ENCODE results near the gene GLDC.

GLDC gene

GRCh38 chr9:6576987-6577386, 68.5 kb downstream of the GLDC start:
- H3K27me3 ChIP-seq (replicated peaks): no peaks in the 10 kb centered on the region
- H3K4me3 ChIP-seq (ENCODE audit: low read depth, low read length): no peak overlapping the region
- DNase-seq: no peak
- no peaks in the 10 kb centered on the region for H3K36me3 ChIP-seq (replicated peaks)
- TF ChIP-seq, protein P1, sequence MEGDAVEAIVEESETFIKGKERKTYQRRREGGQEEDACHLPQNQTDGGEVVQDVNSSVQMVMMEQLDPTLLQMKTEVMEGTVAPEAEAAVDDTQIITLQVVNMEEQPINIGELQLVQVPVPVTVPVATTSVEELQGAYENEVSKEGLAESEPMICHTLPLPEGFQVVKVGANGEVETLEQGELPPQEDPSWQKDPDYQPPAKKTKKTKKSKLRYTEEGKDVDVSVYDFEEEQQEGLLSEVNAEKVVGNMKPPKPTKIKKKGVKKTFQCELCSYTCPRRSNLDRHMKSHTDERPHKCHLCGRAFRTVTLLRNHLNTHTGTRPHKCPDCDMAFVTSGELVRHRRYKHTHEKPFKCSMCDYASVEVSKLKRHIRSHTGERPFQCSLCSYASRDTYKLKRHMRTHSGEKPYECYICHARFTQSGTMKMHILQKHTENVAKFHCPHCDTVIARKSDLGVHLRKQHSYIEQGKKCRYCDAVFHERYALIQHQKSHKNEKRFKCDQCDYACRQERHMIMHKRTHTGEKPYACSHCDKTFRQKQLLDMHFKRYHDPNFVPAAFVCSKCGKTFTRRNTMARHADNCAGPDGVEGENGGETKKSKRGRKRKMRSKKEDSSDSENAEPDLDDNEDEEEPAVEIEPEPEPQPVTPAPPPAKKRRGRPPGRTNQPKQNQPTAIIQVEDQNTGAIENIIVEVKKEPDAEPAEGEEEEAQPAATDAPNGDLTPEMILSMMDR (IDR thresholded peaks at IDR 0.05; ENCODE audit: low read depth, low read length, missing control alignments): no peak
- H3K27ac ChIP-seq: no peak overlapping the region
- in situ Hi-C loops (cut with HindIII; ENCODE audit: low pct_ligation_motif_present, low sequenced_read_pairs): no loop called here

DNA sequence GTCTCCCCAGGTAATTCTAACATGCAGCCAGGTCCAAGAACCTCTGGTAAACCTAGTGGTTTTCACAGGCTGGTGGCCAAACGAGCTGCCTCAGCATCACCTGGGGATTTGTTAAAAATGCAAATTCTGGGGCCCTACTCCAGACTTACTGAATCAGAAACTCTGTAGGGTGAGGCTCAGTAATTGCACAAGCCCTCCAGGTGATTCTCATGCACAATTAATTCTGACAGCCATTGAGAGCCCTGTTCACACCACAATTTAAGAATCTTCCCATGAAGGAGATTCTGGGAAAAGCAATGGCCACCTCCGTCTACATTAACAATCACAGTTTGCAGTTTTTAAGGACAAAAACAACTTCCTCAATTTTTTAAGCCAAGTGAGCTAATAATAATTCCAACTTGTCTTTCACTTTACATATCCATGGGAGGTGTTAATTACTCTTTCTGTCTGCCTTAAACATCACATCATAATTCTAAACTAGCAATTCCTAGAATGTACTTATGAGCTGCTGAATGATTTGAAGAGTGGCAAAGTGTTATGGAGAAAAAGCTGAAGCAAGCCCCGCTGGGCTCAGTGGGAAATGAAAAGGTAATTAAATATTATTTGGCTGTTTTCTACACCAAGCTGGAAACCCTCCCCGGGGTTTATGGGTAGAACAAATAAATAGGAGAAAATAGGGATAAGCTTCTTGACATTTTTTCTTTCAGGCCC, 70.0 kb downstream of the GLDC start:
- Histone ChIP-seq H3K36me3 (replicated peaks) (no peaks in the 10 kb centered on the region), H3K4me3 (ENCODE audit: low read depth, low read length) (no peak overlapping the region), H3K27me3 (replicated peaks) (no peaks in the 10 kb centered on the region), H3K27ac (no peak overlapping the region)
- TF ChIP-seq, protein P1 (IDR thresholded peaks at IDR 0.05; ENCODE audit: low read depth, low read length, missing control alignments): no peak
- no peak for DNase-seq
- in situ Hi-C loops (cut with HindIII; ENCODE audit: low pct_ligation_motif_present, low sequenced_read_pairs): no loop called here

DNA sequence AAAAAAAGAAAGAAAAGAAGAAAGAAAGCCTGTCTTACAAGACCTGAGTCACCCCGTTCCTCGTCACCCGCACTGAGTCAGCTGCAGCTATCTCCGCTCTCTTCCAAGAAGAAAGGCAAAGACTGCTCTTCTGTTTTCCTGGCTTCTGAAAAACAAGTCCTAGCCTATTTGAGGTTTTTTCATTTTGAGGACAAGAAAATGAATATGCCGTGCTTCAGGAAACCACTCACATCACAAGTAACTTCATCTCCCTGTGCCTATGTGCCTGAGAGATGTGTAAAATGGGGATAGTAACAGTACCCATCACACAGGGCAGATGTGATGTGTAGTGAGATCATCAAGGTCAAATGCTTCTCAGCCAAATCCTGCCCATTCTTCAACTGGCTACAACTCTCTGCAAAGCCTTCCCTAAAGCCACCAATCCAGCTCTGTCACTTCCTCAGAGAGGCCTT, 78.4 kb downstream of the GLDC start:
- Histone ChIP-seq H3K4me3 (ENCODE audit: low read depth, low read length) (no peak overlapping the region), H3K27me3 (replicated peaks) (no peaks in the 10 kb centered on the region), H3K27ac (peak overlapping the region; percentile 97), H3K36me3 (replicated peaks) (no peaks in the 10 kb centered on the region)
- TF ChIP-seq, protein P1 (IDR thresholded peaks at IDR 0.05; ENCODE audit: low read depth, low read length, missing control alignments): no peak
- DNase-seq: peak; percentile 94
- in situ Hi-C loops (cut with HindIII; ENCODE audit: low pct_ligation_motif_present, low sequenced_read_pairs): no loop called here

- peak overlapping the region; percentile 35 for H3K4me3 ChIP-seq (ENCODE audit: low read depth, low read length)
- H3K36me3 ChIP-seq (replicated peaks): no peaks in the 10 kb centered on the region
- H3K27ac ChIP-seq: peak overlapping the region; percentile 97
- TF ChIP-seq, protein P1 (IDR thresholded peaks at IDR 0.05; ENCODE audit: low read depth, low read length, missing control alignments): no peak
- DNase-seq: peak; percentile 97
- in situ Hi-C loops (cut with HindIII; ENCODE audit: low pct_ligation_motif_present, low sequenced_read_pairs): no loop called here
- H3K27me3 ChIP-seq (replicated peaks): no peaks in the 10 kb centered on the region
Observed at GRCh38 chr9:6566409-6567139, 79.0 kb downstream of the GLDC start.

DNA sequence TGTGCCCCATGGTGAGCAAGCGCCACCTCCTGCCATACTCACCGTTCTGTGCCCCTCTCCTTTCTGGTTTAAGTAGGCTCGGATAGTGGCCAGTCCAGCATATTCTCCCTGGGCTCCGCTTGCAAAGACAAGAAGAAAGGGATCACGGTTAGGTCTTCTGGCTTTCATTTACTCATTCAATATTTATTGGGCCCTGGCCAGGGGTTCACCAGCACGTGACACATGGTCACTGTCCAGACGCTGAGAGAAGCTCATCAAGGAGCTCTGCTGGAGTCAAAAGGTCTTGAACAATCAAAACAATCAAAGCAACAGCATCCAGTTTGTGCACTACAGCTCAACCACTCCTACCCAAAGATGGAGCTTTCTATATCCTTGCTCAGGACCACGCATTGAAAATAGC, 80.2 kb downstream of the GLDC start:
- H3K4me3 ChIP-seq (ENCODE audit: low read depth, low read length): no peak overlapping the region
- H3K36me3 ChIP-seq (replicated peaks): no peaks in the 10 kb centered on the region
- H3K27me3 ChIP-seq (replicated peaks): no peaks in the 10 kb centered on the region
- DNase-seq: no peak
- peak overlapping the region; percentile 97 for H3K27ac ChIP-seq
- in situ Hi-C loops (cut with HindIII; ENCODE audit: low pct_ligation_motif_present, low sequenced_read_pairs): no loop called here
- TF ChIP-seq, protein P1 (IDR thresholded peaks at IDR 0.05; ENCODE audit: low read depth, low read length, missing control alignments): no peak

Measured in brain microvascular endothelial cell (primary cell).